Smooth muscle cell of the brain vasculature (primary cell): ENCODE results near the gene TIMM17B.

ENCODE experiments used
- DNase-seq: peaks from one replicate; pipeline ENCODE4 v3.0.0-alpha.2; 2012; ENCODE audit warnings: low read depth, low spot score

The TIMM17B gene

GRCh38 chrX:48918643-48919340, 21.2 kb upstream of the TIMM17B start, which contains the start of gene PIM2:
PIM2 (minus strand) TSS chrX:48919024; CDS start chrX:48918834, 190 bp downstream.
- no peak for DNase-seq

DNA sequence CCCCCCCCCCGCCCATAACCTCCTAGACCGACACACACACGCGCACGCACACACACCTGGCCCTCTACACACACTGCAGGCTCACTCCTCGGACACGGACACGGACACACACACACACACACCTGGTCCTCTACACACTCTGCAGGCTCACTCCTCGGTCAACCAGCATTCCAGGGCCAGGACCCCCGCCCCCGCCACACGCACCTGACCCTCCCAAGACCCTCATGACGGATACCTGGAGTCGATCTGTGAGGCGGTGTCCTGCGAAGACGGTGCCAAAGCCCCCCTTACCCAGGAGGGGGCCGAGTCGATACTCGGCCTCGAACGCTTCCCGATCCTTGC, 20.7 kb upstream of the TIMM17B start:
- DNase-seq: no peak

- DNase-seq: peak; percentile 68
Measured at GRCh38 chrX:48917139-48918001, 19.8 kb upstream of the TIMM17B start.

GRCh38 chrX:48914593-48915493, 17.3 kb upstream of the TIMM17B start:
- DNase-seq: no peak

DNA sequence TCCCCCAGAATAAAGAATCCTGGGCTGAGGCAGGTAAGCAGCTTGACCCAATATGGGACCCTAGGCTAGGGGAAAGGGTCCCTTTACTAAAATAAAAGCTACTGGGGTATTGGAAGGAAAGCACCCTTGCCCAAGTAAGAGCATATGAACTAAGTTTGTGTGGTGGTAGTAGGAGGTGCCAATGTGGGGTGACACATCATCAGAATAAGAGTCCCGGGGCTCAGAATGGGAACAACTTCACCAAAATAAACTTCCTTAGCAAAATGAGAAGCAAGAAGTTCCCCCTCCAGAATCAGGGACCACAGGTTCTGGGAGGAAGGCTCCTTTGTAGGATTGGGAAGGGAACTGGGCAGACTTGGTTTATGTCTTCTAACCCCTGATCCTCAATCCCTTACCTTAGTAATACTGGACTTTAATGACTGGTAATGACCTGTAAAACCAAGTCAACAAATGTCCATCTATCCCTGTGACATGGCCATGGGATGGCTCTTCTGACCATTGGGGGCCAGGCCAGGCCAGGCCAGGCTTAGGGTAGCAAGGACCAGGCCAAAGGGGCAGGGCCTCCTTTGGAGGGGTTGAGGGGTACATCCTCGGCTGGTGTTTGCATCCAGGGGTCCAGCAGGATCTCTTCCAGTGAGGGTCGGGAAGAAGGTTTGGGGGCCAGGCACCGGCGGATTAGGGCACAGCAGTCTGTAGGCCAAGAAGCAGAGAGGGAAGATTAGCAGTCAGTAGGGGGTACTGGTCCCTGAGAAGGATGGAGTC, 16.2 kb upstream of the TIMM17B start:
- DNase-seq: no peak

- DNase-seq: no peak
Measured at GRCh38 chrX:48911412-48912182, 14.0 kb upstream of the TIMM17B start, which contains the start of gene SLC35A2. SLC35A2 (minus strand) TSS chrX:48911646; CDS start chrX:48911636, 10 bp downstream.

DNA sequence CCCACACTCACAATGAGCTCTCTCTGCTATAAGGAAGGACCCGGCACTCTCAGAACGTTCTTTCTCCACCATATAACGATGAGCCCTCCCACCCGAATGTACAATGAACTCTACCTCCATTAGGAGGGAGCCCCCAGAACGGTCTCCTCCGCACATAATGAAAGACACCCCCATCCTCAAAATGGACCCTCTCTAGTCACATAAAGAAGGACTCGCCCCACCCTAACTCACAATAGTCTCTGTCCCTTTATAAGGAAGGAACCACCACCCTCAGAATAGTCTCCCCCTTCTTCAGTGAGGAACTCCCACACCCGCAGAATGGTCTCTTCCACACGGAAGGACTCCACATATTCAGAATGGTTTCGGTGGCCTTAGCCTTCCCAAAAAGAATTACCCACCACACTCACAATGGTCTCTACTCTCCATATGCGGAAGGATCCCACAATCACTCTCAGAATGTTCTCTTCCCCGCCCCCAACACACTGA, 13.4 kb upstream of the TIMM17B start:
- no peak for DNase-seq

GRCh38 chrX:48909703-48910294, 12.2 kb upstream of the TIMM17B start:
- no peak for DNase-seq

GRCh38 chrX:48908600-48908999, 11.0 kb upstream of the TIMM17B start:
- no peak for DNase-seq

DNA sequence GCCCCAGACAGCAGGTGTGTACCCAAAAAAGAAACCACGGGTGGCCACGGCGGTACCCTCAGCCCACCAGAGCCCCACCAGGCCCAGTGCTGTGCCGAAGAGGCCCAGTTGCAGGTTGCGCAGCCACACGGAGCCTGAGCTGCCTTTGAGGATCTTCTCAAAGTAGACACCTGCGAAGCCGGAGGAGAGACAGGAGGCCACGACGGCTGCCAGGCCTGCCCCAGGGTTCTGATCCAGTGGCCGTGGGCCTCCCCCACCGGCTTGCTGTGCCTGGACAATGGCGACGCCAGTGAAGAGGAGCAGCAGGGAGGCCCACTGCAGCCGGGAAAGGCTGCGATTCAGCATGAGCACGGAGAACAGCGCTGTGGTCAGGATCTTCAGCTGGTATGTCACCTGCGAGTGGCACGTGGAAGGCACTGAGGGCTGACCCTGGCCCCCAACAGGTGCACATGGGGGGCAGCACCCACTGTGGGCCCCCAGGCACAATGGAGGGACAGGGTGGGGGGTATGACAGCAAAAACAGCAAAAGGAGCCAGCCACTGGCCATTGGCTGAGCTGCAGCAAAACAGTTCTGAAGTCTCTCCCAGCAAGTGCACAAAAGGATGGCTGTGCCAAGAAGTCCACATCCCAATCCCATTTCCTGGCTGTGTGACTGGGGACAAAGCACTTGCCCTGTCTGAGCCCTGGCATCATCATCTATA, 7.7 kb upstream of the TIMM17B start:
- DNase-seq: no peak

- DNase-seq: no peak
Measured at GRCh38 chrX:48904626-48905025, 7.1 kb upstream of the TIMM17B start.

DNA sequence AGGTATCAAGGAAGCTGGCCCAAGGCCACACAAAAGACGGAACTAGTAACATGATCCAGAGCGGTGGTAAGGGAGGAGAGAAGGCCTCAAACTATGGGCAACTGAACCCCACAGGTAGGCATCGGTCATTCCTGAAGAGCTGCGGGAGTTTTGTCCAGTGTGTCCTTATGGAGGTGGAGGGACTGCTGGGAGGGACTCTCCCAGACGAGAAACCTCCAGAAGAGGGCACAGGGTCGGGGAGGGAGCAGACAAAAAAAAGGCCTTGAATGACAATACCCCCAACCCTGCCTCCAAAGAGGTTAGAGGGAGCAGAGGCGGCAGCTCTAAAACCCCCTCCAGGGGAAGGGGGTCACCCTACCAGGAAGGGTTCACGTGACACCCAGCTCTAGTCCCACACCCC, 6.6 kb upstream of the TIMM17B start:
- DNase-seq: no peak

GRCh38 chrX:48903290-48903689, 5.7 kb upstream of the TIMM17B start:
- DNase-seq: no peak

GRCh38 chrX:48902776-48903175, 5.2 kb upstream of the TIMM17B start:
- no peak for DNase-seq

- DNase-seq: no peak
Measured at GRCh38 chrX:48902135-48902534, 4.6 kb upstream of the TIMM17B start.

- DNase-seq: no peak
Measured at GRCh38 chrX:48901069-48901468, 3.5 kb upstream of the TIMM17B start.

DNA sequence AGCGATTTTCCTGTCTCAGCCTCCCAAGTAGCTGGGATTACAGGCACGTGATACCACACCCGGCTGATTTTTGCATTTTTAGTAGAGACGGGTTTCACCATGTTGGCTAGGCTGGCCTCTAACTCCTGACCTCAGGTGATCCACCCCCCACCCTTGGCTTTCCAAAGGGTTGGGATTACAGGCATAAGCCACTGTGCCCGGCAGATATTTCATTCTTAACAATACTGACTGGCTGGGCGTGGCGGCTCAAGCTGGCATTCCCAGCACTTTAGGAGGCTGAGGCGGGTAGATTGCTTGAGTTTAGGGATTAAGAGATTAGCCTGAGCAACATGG, 1.5 kb upstream of the TIMM17B start:
- no peak for DNase-seq

- DNase-seq: no peak
Measured at GRCh38 chrX:48897157-48897624, 377 bp downstream of the TIMM17B start.

GRCh38 chrX:48896611-48897011, 957 bp downstream of the TIMM17B start:
- DNase-seq: no peak
